HG02981 (cell line): Measurements from ENCODE around the gene CTDSPL2.
"Not testable (repeated sequence)": the region's sequence is repeated elsewhere in the genome, so short reads cannot be mapped to it uniquely, and the experiment has no call there.

Experiments used
- ATAC-seq: cut with Tn5 transposase; IDR thresholded peaks from one replicate; pipeline ENCODE4 v1.9.1; 2021; ENCODE audit warnings: mild to moderate bottlenecking, moderate library complexity; ENCODE audit not compliant: unreplicated experiment

Gene CTDSPL2

GRCh38 chr15:44482090-44482489 is 54.7 kb downstream of the CTDSPL2 start:
- no peak for ATAC-seq

- no peak for ATAC-seq
These were observed 58.5 kb downstream of the CTDSPL2 start for GRCh38 chr15:44485880-44486279.

- peak; percentile 60 for ATAC-seq
These were observed 62.0 kb downstream of the CTDSPL2 start for GRCh38 chr15:44489464-44489863.

- no peak for ATAC-seq
These were observed 63.2 kb downstream of the CTDSPL2 start for GRCh38 chr15:44490622-44491021.

- ATAC-seq: no peak
These were observed 64.6 kb downstream of the CTDSPL2 start for GRCh38 chr15:44492040-44492439.

GRCh38 chr15:44492672-44493071 is 65.2 kb downstream of the CTDSPL2 start:
- no peak for ATAC-seq

- no peak for ATAC-seq
These were observed 68.1 kb downstream of the CTDSPL2 start for GRCh38 chr15:44495562-44495961.

- peak; percentile 50 for ATAC-seq
These were observed 73.1 kb downstream of the CTDSPL2 start for GRCh38 chr15:44500555-44500954.

GRCh38 chr15:44501768-44502366 is 74.4 kb downstream of the CTDSPL2 start:
- no peak for ATAC-seq

- ATAC-seq: no peak
These were observed 89.0 kb downstream of the CTDSPL2 start for GRCh38 chr15:44516436-44516835.

- ATAC-seq: no peak
These were observed 92.1 kb downstream of the CTDSPL2 start for GRCh38 chr15:44519537-44519936.

- ATAC-seq: no peak
These were observed 97.6 kb downstream of the CTDSPL2 start for GRCh38 chr15:44525018-44525417.

GRCh38 chr15:44527241-44527640 is 99.8 kb downstream of the CTDSPL2 start:
- no peak for ATAC-seq

GRCh38 chr15:44529864-44530604 is 102.6 kb downstream of the CTDSPL2 start:
- ATAC-seq: no peak

GRCh38 chr15:44530653-44531052 is 103.2 kb downstream of the CTDSPL2 start:
- ATAC-seq: no peak

- ATAC-seq: not testable (repeated sequence)
These were observed 104.8 kb downstream of the CTDSPL2 start for GRCh38 chr15:44532275-44532674.

- no peak for ATAC-seq
These were observed 105.3 kb downstream of the CTDSPL2 start for GRCh38 chr15:44532689-44533088.

GRCh38 chr15:44535092-44535491 is 107.7 kb downstream of the CTDSPL2 start:
- no peak for ATAC-seq

GRCh38 chr15:44535523-44536301 is 108.3 kb downstream of the CTDSPL2 start:
- ATAC-seq: no peak

- ATAC-seq: peak; percentile 49
These were observed 109.0 kb downstream of the CTDSPL2 start for GRCh38 chr15:44536302-44536961.
